GM12873 (cell line): ENCODE measurements around the gene FBRSL1.

ENCODE experiments used
- CTCF ChIP-seq: IDR thresholded peaks from 2 replicates; pipeline ENCODE4 v1.5.1; 2012; ENCODE audit warnings: low read depth, mild to moderate bottlenecking, moderate library complexity, low read length, control low read depth; ENCODE audit not compliant: insufficient read depth; ENCODE audit errors: missing control alignments

Gene FBRSL1

GRCh38 chr12:132544498-132544897 lies 54.5 kb downstream of the FBRSL1 start:
- no peak for TF ChIP-seq CTCF

- no peak for TF ChIP-seq CTCF
Measured at GRCh38 chr12:132545164-132545953, 55.4 kb downstream of the FBRSL1 start.

GRCh38 chr12:132545955-132546354 lies 56.0 kb downstream of the FBRSL1 start:
- no peak for TF ChIP-seq CTCF

- no peak for TF ChIP-seq CTCF
Measured at GRCh38 chr12:132546647-132547046, 56.7 kb downstream of the FBRSL1 start.

- no peak for TF ChIP-seq CTCF
Measured at GRCh38 chr12:132547205-132547740, 57.3 kb downstream of the FBRSL1 start.

GRCh38 chr12:132548430-132549058 lies 58.6 kb downstream of the FBRSL1 start:
- TF ChIP-seq CTCF, result no peak

- TF ChIP-seq CTCF, result no peak
Measured at GRCh38 chr12:132549059-132549458, 59.1 kb downstream of the FBRSL1 start.
